ENCODE measurements around the gene MBD6. TPM values are rescaled to one million over a fixed set of nuclear protein-coding genes. Genes with fewer than 3 reads are reported as not detected.

MBD6 gene
- total and polyA plus RNA-seq, 2 of the 13 experiments (the other 11 are each of a cell fraction or from before 2014, with no cell fraction given) = 4.1 to 5.9 TPM

DNA sequence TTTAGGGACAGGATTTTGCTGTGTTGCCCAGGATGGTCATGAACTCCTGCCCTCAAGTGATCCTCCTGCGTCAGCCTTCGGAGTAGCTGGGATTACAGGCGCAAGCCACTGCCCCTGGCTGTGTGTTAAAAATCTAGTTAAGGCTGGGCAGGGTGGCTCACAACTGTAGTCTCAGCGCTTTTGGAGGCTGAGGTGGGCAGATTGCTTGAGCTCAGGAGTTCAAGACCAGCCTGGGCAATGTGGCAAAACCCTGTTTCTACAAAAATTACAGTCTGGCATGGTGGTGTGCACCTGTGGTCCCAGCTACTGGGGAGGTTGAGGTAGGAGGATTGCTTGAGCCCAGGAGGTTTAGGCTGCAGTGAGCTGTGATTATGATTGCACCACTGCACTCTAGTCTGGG is 11.5 kb upstream of the MBD6 start:
- no peak overlapping the region for H3K27ac ChIP-seq (ENCODE audit: extremely low read length, insufficient read depth, low read length)
- no peak for FAIRE-seq
- 96% methylated on average over 4 of the region's 4 CpGs for WGBS (ENCODE audit: low lambda C conversion rate)
- H3K9ac ChIP-seq (ENCODE audit: insufficient read depth, low read depth, low read length) = no peak overlapping the region
- no peaks in the 10 kb centered on the region for H3K4me1 ChIP-seq (ENCODE audit: insufficient read depth, low read length)
- intact Hi-C loops (cut with micrococcal nuclease; ENCODE audit: unreplicated experiment) = no loop called here
- H3K9me3 ChIP-seq (ENCODE audit: low read length) = no peaks in the 10 kb centered on the region
- no peak overlapping the region for H2AFZ ChIP-seq (ENCODE audit: low read length)
- no peak for DNase-seq (ENCODE audit: low spot score)
- no peak for ATAC-seq
- ChIA-PET CTCF (ENCODE audit: low intra/inter-chr PET ratio, low total read pairs) (no interaction called here), POLR2A (interaction anchor here (0.7 to 2.5 kb wide), 2 partner anchors 9 to 216 kb away, joined by 3 to 12 read pairs; partner anchors contain the start of gene DDIT3)
- no peak overlapping the region for H3K4me2 ChIP-seq (ENCODE audit: low read depth, low read length)
- no peaks in the 10 kb centered on the region for H3K79me2 ChIP-seq (ENCODE audit: insufficient read depth, low read length)
- TF ChIP-seq, protein P1, sequence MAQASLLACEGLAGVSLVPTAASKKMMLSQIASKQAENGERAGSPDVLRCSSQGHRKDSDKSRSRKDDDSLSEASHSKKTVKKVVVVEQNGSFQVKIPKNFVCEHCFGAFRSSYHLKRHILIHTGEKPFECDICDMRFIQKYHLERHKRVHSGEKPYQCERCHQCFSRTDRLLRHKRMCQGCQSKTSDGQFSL (CRISPR knock-in tag; IDR thresholded peaks at IDR 0.05) = no peak
- TF ChIP-seq BHLHE40 (IDR thresholded peaks at IDR 0.05; ENCODE audit: low read length) (no peak), FOXC1 (CRISPR knock-in tag; IDR thresholded peaks at IDR 0.05; ENCODE audit: borderline replicate concordance) (no peak), ZNF709 (CRISPR knock-in tag; IDR thresholded peaks at IDR 0.05) (no peak), MEIS1 (CRISPR knock-in tag; IDR thresholded peaks at IDR 0.05; ENCODE audit: borderline replicate concordance) (no peak), HINFP (CRISPR knock-in tag; IDR thresholded peaks at IDR 0.05; ENCODE audit: low read depth) (no peak), SOX6 (IDR thresholded peaks at IDR 0.05) (no peak), SOX6 (CRISPR knock-in tag; IDR thresholded peaks at IDR 0.05) (no peak), SALL1 (CRISPR knock-in tag; IDR thresholded peaks at IDR 0.05) (no peak), IRF2 (CRISPR knock-in tag; IDR thresholded peaks at IDR 0.05) (no peak), NCOR1 (IDR thresholded peaks at IDR 0.05; ENCODE audit: borderline replicate concordance, low read length) (no peak), CSRNP2 (CRISPR knock-in tag; conservative IDR thresholded peaks at IDR 0.05; ENCODE audit: low read depth) (no peak), HMGXB4 (CRISPR knock-in tag; IDR thresholded peaks at IDR 0.05; ENCODE audit: borderline replicate concordance in 1 of 2, low read depth in 1 of 2) (no peak)
- TF ChIP-seq, protein P2, sequence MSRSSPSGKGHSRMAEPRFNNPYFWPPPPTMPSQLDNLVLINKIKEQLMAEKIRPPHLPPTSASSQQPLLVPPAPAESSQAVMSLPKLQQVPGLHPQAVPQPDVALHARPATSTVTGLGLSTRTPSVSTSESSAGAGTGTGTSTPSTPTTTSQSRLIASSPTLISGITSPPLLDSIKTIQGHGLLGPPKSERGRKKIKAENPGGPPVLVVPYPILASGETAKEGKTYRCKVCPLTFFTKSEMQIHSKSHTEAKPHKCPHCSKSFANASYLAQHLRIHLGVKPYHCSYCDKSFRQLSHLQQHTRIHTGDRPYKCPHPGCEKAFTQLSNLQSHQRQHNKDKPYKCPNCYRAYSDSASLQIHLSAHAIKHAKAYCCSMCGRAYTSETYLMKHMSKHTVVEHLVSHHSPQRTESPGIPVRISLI (CRISPR knock-in tag; IDR thresholded peaks at IDR 0.05; ENCODE audit: borderline replicate concordance) = no peak
- peaks cover 22 to 68% of the 10 kb centered on the region in 2 experiments for H3K36me3 ChIP-seq (replicated peaks in 1 of 2; ENCODE audit: control insufficient read depth in 1 of 2, insufficient read depth in 2 of 2, low read length in 2 of 2)
- no TSS peak for BruUV-seq (replicated peaks)
- H4K20me1 ChIP-seq (ENCODE audit: insufficient read depth, low read length) = no peaks in the 10 kb centered on the region; the same call in 1 of the 2 replicates
- in situ Hi-C loops (cut with HindIII; ENCODE audit: extremely low pct_ligation_motif_present, low pct_unique_long_range_greater_than_20kb) = no loop called here
- no peak overlapping the region for H3K4me3 ChIP-seq (replicated peaks in 1 of 3; ENCODE audit: insufficient read depth in 1 of 3, low read depth in 2 of 3, low read length in 3 of 3)
- H3K27me3 ChIP-seq (ENCODE audit: control insufficient read depth in 1 of 2, insufficient read depth in 2 of 2, low read length in 2 of 2) = no peaks in the 10 kb centered on the region

All from HepG2 (cell line).